NCI-H1417 (cell line): ENCODE results near the gene USP34.
"Not testable (repeated sequence)": the region's sequence is repeated elsewhere in the genome, so short reads cannot be mapped to it uniquely, and the experiment has no call there.

Experiments used
- DNase-seq, 3 experiments: peaks; one replicate each; lab custom pipeline; 2025; lab: John Stamatoyannopoulos, UW

Gene USP34, protein sequence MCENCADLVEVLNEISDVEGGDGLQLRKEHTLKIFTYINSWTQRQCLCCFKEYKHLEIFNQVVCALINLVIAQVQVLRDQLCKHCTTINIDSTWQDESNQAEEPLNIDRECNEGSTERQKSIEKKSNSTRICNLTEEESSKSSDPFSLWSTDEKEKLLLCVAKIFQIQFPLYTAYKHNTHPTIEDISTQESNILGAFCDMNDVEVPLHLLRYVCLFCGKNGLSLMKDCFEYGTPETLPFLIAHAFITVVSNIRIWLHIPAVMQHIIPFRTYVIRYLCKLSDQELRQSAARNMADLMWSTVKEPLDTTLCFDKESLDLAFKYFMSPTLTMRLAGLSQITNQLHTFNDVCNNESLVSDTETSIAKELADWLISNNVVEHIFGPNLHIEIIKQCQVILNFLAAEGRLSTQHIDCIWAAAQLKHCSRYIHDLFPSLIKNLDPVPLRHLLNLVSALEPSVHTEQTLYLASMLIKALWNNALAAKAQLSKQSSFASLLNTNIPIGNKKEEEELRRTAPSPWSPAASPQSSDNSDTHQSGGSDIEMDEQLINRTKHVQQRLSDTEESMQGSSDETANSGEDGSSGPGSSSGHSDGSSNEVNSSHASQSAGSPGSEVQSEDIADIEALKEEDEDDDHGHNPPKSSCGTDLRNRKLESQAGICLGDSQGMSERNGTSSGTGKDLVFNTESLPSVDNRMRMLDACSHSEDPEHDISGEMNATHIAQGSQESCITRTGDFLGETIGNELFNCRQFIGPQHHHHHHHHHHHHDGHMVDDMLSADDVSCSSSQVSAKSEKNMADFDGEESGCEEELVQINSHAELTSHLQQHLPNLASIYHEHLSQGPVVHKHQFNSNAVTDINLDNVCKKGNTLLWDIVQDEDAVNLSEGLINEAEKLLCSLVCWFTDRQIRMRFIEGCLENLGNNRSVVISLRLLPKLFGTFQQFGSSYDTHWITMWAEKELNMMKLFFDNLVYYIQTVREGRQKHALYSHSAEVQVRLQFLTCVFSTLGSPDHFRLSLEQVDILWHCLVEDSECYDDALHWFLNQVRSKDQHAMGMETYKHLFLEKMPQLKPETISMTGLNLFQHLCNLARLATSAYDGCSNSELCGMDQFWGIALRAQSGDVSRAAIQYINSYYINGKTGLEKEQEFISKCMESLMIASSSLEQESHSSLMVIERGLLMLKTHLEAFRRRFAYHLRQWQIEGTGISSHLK (N-terminal part only)

DNA sequence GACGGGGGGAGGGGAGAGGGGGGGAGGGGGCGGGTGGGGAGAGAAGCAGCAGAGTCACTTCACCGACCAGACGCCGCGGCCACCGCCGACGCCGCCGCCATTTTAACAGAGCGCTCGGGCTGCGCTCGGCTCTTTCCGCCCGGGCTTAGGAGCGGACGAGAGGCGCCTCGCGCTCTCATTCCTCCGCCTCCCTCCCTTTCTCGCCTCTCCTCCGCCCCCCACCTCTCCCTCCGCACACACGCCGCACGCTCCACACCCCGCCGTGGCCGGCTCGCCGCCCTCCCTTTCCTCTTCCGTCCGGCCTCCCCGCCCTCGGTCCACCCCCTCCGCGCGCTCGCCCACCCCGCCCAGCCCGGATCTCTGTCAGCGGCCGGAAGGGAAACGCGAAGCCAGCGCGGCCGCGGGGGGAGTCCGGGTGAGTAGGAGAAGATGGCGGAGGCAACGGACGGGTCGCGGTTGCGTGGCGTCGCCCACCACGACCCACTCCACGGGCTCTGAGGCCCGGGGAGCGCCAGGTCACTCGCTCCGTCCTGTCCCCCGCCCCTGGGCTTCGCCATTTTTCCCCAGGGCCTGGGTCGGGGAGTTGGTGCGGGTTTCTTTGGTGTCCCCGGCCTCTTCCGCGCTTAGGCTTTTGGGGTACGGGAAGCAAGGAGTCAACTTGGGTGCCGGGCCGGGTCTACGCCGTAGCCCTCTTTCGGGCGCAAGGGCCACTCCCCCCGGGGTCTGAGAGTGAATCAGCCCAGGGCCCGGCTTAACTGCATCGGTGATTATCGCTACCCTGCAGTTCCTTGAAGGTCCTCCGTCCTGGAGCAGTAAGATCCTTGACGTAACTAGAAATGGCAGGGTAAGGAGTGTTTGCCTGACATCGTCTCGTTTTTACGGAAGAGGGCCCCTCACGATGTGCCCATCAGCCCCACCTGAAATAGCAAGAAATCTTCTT, at the start of gene USP34:
TSS of gene USP34 (minus strand) at position 123 of the 940 bp plus-strand sequence. CDS start 395 bp downstream, outside the sequence.
- DNase-seq, result peak; percentile 98

- DNase-seq, result no peak
These were observed 49.4 kb upstream of the USP34 start for GRCh38 chr2:61520261-61520660.

DNA sequence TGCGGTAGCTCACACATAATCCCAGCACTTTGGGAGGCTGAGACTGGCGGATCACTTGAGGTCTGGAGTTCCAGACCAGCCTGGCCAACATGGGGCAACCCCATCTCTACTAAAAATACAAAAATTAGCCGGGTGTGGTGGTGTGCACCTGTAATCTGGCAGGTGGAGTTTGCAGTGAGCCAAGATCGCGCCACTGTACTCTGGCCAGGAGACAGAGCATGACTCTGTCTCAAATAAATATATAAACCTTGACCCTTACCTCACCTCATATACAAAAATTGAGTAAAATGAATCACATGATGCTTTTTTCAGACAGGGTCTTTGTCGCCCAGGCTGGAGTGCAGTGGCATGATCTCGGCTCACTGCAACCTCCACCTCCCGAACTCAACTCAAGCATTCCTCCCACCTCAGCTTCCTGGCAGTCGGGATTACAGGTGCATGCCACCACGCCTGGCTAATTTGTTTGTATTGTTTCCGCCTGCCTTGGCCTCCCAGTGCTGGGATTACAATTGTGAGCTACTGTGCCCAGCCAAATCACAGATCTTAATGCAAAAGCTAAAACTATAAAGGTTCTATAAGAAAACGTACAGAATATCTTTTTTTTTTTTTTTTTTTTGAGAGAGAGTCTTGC, 42.0 kb upstream of the USP34 start:
- DNase-seq, result no peak

- no peak for DNase-seq
These were observed 40.1 kb upstream of the USP34 start for GRCh38 chr2:61510674-61511671.

GRCh38 chr2:61504949-61505348, 34.1 kb upstream of the USP34 start:
- DNase-seq, result no peak

GRCh38 chr2:61499060-61499459, 28.2 kb upstream of the USP34 start:
- DNase-seq, result no peak

DNA sequence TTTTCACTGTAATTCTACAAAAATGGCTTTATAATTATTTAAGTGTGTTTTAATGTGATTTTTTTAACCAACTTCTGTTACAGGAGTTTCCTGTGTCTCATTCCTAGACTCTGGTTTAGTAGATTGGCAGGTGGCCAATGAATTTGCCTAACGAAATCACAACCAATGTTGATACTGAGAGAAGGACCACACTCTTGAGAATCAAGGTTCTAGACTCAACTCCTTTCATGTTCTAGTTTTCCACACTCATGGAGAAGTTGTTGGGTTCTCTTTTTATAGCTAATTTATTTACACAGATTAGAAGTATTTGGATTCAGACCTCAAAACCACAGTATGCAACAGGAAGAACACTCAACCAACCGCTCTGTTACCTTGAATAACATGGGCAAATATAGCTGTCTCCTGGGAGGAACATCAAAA, 22.6 kb upstream of the USP34 start:
- no peak for DNase-seq

DNA sequence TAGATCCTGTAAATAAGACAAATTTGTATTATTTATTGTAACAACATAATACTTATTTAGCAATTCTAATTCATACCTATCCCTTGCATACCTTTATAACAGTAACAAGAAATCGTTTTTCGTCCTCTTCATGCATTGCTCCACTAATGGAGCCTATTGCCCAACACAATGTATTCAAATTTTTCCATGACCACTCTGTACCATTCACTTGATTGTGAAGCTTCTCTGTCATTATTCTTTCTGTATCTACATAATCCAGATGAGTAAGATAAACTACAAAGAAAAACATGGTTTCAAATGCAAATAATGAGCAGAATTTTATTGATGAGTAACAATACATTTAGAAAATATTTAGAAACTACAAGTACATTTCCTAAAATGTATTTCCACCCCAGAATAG, 21.6 kb upstream of the USP34 start:
- DNase-seq, result no peak

DNA sequence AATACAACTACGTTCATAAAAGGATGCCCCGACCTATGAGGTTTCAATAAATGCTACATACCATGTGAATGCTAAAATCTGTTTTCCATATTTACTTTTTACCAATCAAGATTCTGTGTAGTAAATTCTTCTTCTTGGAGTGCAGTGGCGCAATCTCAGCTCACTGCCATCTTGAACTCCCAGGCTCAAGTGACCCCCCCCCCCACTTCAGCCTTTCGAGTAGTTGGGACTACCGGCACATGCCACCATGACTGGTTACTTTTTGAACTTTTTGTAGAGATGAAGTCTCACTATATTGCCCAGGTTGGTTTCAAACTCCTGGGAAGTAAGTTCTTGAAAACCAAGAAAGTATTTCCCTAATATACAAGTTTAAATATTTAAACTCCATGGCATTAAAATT, 14.4 kb upstream of the USP34 start:
- no peak for DNase-seq

GRCh38 chr2:61478086-61478485, 7.2 kb upstream of the USP34 start:
- no peak for DNase-seq

- DNase-seq, result not testable (repeated sequence)
These were observed 6.2 kb upstream of the USP34 start for GRCh38 chr2:61476929-61477589.

DNA sequence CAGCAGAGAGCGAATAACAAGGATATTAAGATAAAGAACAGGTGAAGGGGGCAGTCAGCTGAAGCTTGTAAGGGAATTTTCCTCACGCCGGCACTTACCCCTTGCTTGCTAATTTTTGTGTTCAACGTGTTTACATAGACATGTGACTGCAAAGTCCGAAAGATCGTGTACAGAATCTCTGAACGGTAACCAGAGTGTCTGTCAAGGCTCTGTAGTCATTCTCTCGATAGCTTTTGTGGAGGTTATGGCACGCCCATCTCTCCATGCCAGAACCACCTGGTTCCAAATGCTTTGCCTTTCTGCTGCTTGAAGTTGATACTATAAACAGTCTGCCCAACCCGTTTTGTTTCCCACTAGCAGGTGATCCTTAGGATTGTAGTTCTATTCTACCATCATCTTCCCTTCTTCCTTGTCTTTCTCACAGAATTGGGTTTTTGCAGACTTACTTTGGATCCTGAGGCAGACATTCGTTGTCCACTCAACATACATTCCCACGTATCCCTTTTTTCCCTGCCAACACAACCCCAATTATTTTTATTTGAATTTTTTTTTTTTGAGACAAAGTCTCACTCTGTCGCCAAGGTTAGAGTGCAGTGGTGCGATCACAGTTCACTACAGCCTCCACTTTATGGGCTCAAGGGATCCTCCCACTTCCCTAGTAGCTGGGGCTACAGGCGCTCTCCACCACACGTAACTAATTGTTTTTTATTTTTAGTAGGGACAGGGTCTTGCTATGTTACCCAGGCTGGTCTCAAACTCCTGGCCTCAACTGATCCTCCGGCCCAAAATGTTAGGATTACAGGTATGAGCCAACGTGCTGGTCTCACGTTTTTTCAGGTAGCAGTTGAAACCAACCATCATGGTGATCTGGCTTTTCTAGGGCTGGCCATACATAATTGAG, 1.3 kb upstream of the USP34 start:
- DNase-seq, result peak; percentile 50 to 74 (median 73)

- peak; percentile 89 to 95 (median 91) for DNase-seq
These were observed 550 bp downstream of the USP34 start for GRCh38 chr2:61470122-61470951.

DNA sequence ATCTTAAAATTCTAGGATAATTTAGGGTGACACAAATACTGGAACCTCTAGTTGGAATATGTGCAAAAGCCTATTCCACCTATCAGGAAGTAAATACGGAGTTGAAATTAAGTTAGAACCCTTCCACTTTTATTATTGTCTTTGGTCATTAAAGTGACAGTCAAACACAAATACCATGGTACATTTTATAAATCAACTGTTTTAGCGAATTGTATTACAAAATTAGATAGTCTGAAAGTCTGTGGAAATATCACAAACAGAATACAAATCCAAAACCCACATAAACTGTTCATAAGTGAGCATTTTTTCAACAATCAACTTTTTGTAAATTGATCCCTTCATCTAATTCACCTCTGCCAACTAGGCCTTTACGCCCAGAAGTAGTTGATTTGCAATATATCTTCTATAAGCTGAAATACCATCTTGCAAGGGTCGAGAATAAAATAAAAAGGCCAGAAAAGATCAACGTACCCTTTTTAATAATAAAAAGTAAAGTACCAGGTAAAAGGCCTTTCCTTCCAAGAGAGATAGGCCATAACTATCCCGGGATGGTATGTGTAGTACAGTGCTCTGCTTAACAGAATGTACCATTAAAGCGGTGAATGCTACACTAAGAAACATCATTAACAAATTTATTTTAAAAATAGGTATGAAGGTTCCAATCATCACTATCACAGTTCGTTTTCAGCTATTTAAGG, 1.3 kb downstream of the USP34 start:
- peak in 1 of 3 experiments; percentile 53 for DNase-seq

DNA sequence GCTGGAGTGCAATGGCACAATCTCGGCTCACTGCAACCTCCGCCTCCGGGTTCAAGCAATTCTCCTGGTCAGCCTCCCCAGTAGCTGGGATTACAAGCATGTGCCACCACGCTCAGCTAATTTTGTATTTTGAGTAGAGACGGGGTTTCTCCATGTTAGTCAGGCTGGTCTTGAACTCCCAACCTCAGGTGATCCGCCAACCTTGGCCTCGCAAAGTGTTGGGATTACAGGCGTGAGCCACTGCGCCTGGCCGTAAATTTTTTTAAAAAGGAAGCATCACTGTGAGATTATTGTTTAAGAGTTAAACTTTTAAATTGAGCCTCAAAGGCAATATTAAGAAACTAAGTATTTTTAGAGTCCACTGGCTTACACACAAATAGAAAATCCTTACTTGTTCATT, 2.7 kb downstream of the USP34 start:
- DNase-seq, result not testable (repeated sequence)

DNA sequence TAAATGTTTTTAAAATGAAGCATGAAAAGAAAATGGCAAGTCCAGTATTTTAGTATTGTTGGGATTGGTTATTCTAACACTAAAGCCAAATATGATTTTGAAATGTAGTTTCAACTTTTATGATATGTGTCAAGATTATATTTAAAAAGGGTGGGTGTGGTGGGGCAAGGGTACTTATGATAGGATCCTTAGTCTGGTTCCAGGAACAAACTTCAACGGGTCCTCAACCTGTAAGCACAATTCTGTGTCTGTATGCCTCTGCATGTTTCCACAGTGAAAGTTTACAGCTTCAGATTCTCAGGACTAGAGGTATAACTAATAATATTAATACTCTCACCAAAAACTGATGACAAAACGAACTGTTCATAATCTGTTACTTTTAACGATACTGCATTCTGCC, 5.8 kb downstream of the USP34 start:
- no peak for DNase-seq
